MCF 10A (cell line): Measurements from ENCODE around the gene GTF3C4. TPM values are rescaled to one million over a fixed set of nuclear protein-coding genes. Genes with fewer than 3 reads are reported as not detected.
"Not testable (repeated sequence)": the region's sequence is repeated elsewhere in the genome, so short reads cannot be mapped to it uniquely, and the experiment has no call there.

Experiments used
- BruUV-seq: library from RNA; stranded (reverse); fragments of 400-500 nt; replicated peaks from 2 replicates; lab custom pipeline; 2021; lab: Mats Ljungman, UMichigan
- CTCF ChIA-PET: fragments of 300-600 bp; sonication (Branson Sonifier 250); formaldehyde crosslinking; extraction: SDS; loops from one replicate; lab custom pipeline; 2021; ENCODE audit warnings: antibody characterized with exemption, inconsistent platforms; lab: Yijun Ruan, JAX
- POLR2A ChIA-PET: fragments of 300-600, 350-650 bp; sonication (Branson Sonifier 250); formaldehyde crosslinking; extraction: SDS; loops from one replicate; lab custom pipeline; 2020; ENCODE audit warnings: antibody characterized with exemption, inconsistent platforms; lab: Yijun Ruan, JAX
- DNase-seq: peaks from one replicate; pipeline ENCODE4 v3.0.0-alpha.2; 2018; ENCODE audit not compliant: unreplicated experiment
- H3K27ac Mint-ChIP-seq: one replicate; pipeline ENCODE4 v1.8.0; 2022; ENCODE audit warnings: mild to moderate bottlenecking, low read depth, mixed read lengths; ENCODE audit not compliant: unreplicated experiment
- H3K27me3 Mint-ChIP-seq: one replicate; pipeline ENCODE4 v1.8.0; 2022; ENCODE audit warnings: mixed read lengths; ENCODE audit not compliant: insufficient read depth, unreplicated experiment
- H3K36me3 Mint-ChIP-seq: one replicate; pipeline ENCODE4 v1.8.0; 2022; ENCODE audit warnings: mild to moderate bottlenecking, moderate library complexity, mixed read lengths; ENCODE audit not compliant: insufficient read depth, unreplicated experiment
- H3K4me1 Mint-ChIP-seq: one replicate; pipeline ENCODE4 v1.8.0; 2022; ENCODE audit warnings: mixed read lengths; ENCODE audit not compliant: insufficient read depth, unreplicated experiment
- H3K4me3 Mint-ChIP-seq: one replicate; pipeline ENCODE4 v1.8.0; 2022; ENCODE audit warnings: mild to moderate bottlenecking, moderate library complexity, mixed read lengths; ENCODE audit not compliant: unreplicated experiment
- H3K9me3 Mint-ChIP-seq: one replicate; pipeline ENCODE4 v1.8.0; 2022; ENCODE audit warnings: mixed read lengths; ENCODE audit not compliant: unreplicated experiment
- CTCF ChIP-seq: fragments of 200-600 bp; IDR thresholded peaks from one replicate; pipeline ENCODE4 v1.8.0; 2022; ENCODE audit warnings: antibody characterized with exemption, mild to moderate bottlenecking; ENCODE audit not compliant: unreplicated experiment
- intact Hi-C: fragments of 100-400 bp; cut with micrococcal nuclease; formaldehyde crosslinking; loops from 2 replicates; pipeline ENCODE4 v1.14.1; 2022
- total RNA-seq: library from RNA; stranded (reverse); gene quantifications from 2 replicates; pipeline ENCODE4 v1.2.3, GENCODE V29; 2022

Gene GTF3C4
- total RNA-seq, 1 experiment from 2014 or later = 18.3 TPM

GRCh38 chr9:132703336-132703735 is 33.1 kb downstream of the GTF3C4 start:
- H3K4me3 Mint-ChIP-seq = no peak overlapping the region
- no TSS peak for BruUV-seq
- no peak for DNase-seq
- CTCF ChIA-PET = no interaction called here
- H3K27me3 Mint-ChIP-seq = no peaks in the 10 kb centered on the region
- POLR2A ChIA-PET = interaction anchor here (0.7 kb wide), 1 partner anchor 15 kb away, joined by 3 read pairs; no protein-coding TSS in a partner anchor
- peaks cover 14% of the 10 kb centered on the region for H3K9me3 Mint-ChIP-seq
- no peaks in the 10 kb centered on the region for H3K36me3 Mint-ChIP-seq
- no peaks in the 10 kb centered on the region for H3K4me1 Mint-ChIP-seq
- no peak for TF ChIP-seq CTCF
- intact Hi-C loops = no loop called here
- no peak overlapping the region for H3K27ac Mint-ChIP-seq

- H3K4me3 Mint-ChIP-seq = no peak overlapping the region
- no peak overlapping the region for H3K27ac Mint-ChIP-seq
- POLR2A ChIA-PET = no interaction called here
- CTCF ChIA-PET = interaction anchor here (0.6 kb wide), 1 partner anchor 13 kb away, joined by 3 read pairs; no protein-coding TSS in a partner anchor
- H3K27me3 Mint-ChIP-seq = no peaks in the 10 kb centered on the region
- H3K4me1 Mint-ChIP-seq = no peaks in the 10 kb centered on the region
- peaks cover 8% of the 10 kb centered on the region for H3K9me3 Mint-ChIP-seq
- no peak for TF ChIP-seq CTCF
- no peaks in the 10 kb centered on the region for H3K36me3 Mint-ChIP-seq
- intact Hi-C loops = no loop called here
- no peak for DNase-seq
- BruUV-seq = no TSS peak
These were observed 38.0 kb downstream of the GTF3C4 start for GRCh38 chr9:132708239-132708638.

- H3K9me3 Mint-ChIP-seq = peaks cover 4% of the 10 kb centered on the region
- no peaks in the 10 kb centered on the region for H3K27me3 Mint-ChIP-seq
- no peak overlapping the region for H3K27ac Mint-ChIP-seq
- no peak for TF ChIP-seq CTCF
- no peak for DNase-seq
- H3K4me1 Mint-ChIP-seq = no peaks in the 10 kb centered on the region
- ChIA-PET CTCF (interaction anchor here (0.6 kb wide), 2 partner anchors 14 to 231 kb away, joined by 3 read pairs; no protein-coding TSS in a partner anchor), POLR2A (interaction anchor here (0.7 kb wide), 1 partner anchor 193 kb away, joined by 3 read pairs; no protein-coding TSS in a partner anchor)
- H3K36me3 Mint-ChIP-seq = no peaks in the 10 kb centered on the region
- BruUV-seq = no TSS peak
- H3K4me3 Mint-ChIP-seq = no peak overlapping the region
- intact Hi-C loops = no loop called here
These were observed 38.6 kb downstream of the GTF3C4 start for GRCh38 chr9:132708769-132709430.

- H3K27ac Mint-ChIP-seq = no peak overlapping the region
These were observed 40.1 kb downstream of the GTF3C4 start for GRCh38 chr9:132710333-132710732.

GRCh38 chr9:132711152-132711551 is 40.9 kb downstream of the GTF3C4 start:
- intact Hi-C loops, H3K4me3 Mint-ChIP-seq, H3K27ac Mint-ChIP-seq, H3K4me1 Mint-ChIP-seq, H3K9me3 Mint-ChIP-seq, POLR2A ChIA-PET, DNase-seq, H3K36me3 Mint-ChIP-seq, H3K27me3 Mint-ChIP-seq, BruUV-seq: not testable (repeated sequence)
- CTCF ChIA-PET = interaction anchor here (0.9 kb wide), 1 partner anchor 12 kb away, joined by 5 read pairs; no protein-coding TSS in a partner anchor

More at GRCh38 chr9:132710333-132710732, 40.1 kb downstream of the GTF3C4 start:
- no peak for TF ChIP-seq CTCF
- no peak for DNase-seq
- H3K9me3 Mint-ChIP-seq = no peaks in the 10 kb centered on the region
- ChIA-PET POLR2A (no interaction called here), CTCF (interaction anchor here (0.9 kb wide), 1 partner anchor 11 kb away, joined by 5 read pairs; no protein-coding TSS in a partner anchor)
- no peaks in the 10 kb centered on the region for H3K4me1 Mint-ChIP-seq
- H3K4me3 Mint-ChIP-seq = no peak overlapping the region
- no peaks in the 10 kb centered on the region for H3K27me3 Mint-ChIP-seq
- intact Hi-C loops = no loop called here
- H3K36me3 Mint-ChIP-seq = no peaks in the 10 kb centered on the region
- no TSS peak for BruUV-seq
